HG03095 (cell line): ENCODE data around the gene NPIPB12.
"Not testable (repeated sequence)": the region's sequence is repeated elsewhere in the genome, so short reads cannot be mapped to it uniquely, and the experiment has no call there.

Experiments used
- ATAC-seq: cut with Tn5 transposase; IDR thresholded peaks from one replicate; pipeline ENCODE4 v1.9.1; 2021; ENCODE audit warnings: moderate library complexity; ENCODE audit not compliant: unreplicated experiment

Gene NPIPB12

GRCh38 chr16:29506308-29506707, at the start of gene NPIPB12:
Gene NPIPB12 (minus strand): TSS chr16:29506408.
- ATAC-seq, result not testable (repeated sequence)

- not testable (repeated sequence) for ATAC-seq
Observed at GRCh38 chr16:29521520-29521919, 15.3 kb upstream of the NPIPB12 start.

- ATAC-seq, result not testable (repeated sequence)
Observed at GRCh38 chr16:29482276-29482675, 23.9 kb downstream of the NPIPB12 start.

- ATAC-seq, result not testable (repeated sequence)
Observed at GRCh38 chr16:29472065-29472464, 34.1 kb downstream of the NPIPB12 start.

- ATAC-seq, result not testable (repeated sequence)
Observed at GRCh38 chr16:29469660-29470059, 36.5 kb downstream of the NPIPB12 start.

GRCh38 chr16:29467654-29468366, 38.4 kb downstream of the NPIPB12 start:
- ATAC-seq, result not testable (repeated sequence)

- not testable (repeated sequence) for ATAC-seq
Observed at GRCh38 chr16:29466904-29467303, 39.3 kb downstream of the NPIPB12 start.

GRCh38 chr16:29465985-29466824, 40.0 kb downstream of the NPIPB12 start:
- not testable (repeated sequence) for ATAC-seq

- not testable (repeated sequence) for ATAC-seq
Observed at GRCh38 chr16:29460647-29461030, 45.6 kb downstream of the NPIPB12 start.

- ATAC-seq, result not testable (repeated sequence)
Observed at GRCh38 chr16:29459706-29460646, 46.2 kb downstream of the NPIPB12 start, which contains the start of gene SULT1A4. Gene SULT1A4 (plus strand): TSS chr16:29459913. CDS start chr16:29461386, 1,473 bp downstream.

- not testable (repeated sequence) for ATAC-seq
Observed at GRCh38 chr16:29457660-29458059, 48.5 kb downstream of the NPIPB12 start.

- peak; percentile 55 for ATAC-seq
Observed at GRCh38 chr16:29454828-29455227, 51.4 kb downstream of the NPIPB12 start.

GRCh38 chr16:29454269-29454668, 51.9 kb downstream of the NPIPB12 start, which contains the start of the genes BOLA2 and SLX1B:
Gene BOLA2 (minus strand): TSS chr16:29454351. CDS start chr16:29454253, 98 bp downstream.
Gene SLX1B (plus strand): TSS chr16:29454533.
- peak; percentile 84 for ATAC-seq

- not testable (repeated sequence) for ATAC-seq
Observed at GRCh38 chr16:29453754-29454153, 52.5 kb downstream of the NPIPB12 start.
